Activated T-cell treated with anti-CD3 and anti-CD28 coated beads for 1 hour (primary cell): Measurements from ENCODE around the gene UFC1.

Experiments used
- DNase-seq: peaks from one replicate; pipeline ENCODE4 v3.0.0-alpha.2; 2020; ENCODE audit warnings: low read depth

The UFC1 gene

DNA sequence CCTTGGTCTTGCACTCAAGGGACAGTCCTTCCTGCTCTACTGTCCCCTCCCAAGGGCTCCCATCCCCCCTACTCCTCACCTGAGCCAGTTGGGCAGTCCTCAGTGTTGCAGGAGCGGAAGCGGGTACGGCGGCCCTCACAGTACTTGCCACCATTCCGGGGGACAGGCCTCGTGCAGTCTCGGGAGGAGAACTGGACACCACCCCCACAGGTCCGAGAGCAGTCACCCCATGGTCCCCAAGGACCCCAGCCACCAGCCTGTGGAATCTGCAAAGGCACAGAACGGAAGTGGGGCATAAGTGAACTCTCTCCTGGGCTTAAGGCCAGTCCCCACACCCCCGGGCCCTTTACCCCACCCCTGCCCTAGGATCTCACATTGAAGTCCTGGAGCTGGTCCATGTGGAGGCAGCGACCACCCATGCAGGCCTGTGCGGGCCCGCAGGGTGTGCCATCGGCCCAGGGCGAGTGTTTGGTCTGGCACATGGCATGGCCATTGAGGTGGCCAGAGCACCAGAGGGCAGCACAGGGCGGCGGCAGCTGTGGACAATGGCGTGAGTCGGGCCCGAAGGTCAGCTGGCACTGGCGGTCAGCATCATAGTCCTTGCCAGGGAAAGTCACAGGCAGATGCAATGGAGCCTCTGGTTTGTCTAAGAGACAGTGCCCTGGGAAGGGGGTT lies 39.9 kb downstream of the UFC1 start:
- DNase-seq = no peak

- no peak for DNase-seq
These were observed 41.4 kb downstream of the UFC1 start for GRCh38 chr1:161195171-161195570.

- no peak for DNase-seq
These were observed 42.3 kb downstream of the UFC1 start for GRCh38 chr1:161196111-161196510.

- DNase-seq = no peak
These were observed 43.0 kb downstream of the UFC1 start for GRCh38 chr1:161196521-161197451.

- DNase-seq = no peak
These were observed 43.9 kb downstream of the UFC1 start for GRCh38 chr1:161197560-161198193.

GRCh38 chr1:161198194-161198896 lies 44.6 kb downstream of the UFC1 start:
- DNase-seq = no peak

DNA sequence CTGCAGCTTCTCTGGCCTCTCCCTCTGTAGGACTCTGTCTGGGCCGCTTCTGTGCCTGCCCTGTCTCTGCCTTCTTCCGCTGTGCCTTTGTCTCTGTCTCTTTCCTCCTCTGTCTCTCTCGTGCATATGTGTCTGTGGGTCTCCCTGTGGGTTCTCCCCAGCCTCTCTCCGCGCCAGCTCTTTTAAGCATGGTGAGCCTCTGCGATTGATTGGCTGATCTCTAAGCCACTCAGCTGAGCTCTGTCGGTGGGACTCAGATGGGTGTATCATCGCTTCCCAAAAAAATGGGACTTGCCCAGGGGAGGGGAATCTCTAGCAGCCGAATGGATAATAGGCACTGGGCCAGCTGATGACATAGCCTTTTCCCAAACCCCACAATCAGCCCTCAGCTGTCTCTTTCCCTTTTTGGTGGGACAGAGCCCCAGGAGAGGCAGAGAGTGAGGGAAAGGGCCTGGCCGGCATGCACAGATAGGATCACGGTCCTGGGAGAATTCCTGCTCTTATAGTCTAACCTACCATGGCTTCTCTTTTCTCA lies 45.2 kb downstream of the UFC1 start, which contains the start of gene ADAMTS4:
Gene ADAMTS4, minus strand, starts transcription at position 158 of the 535 bp plus-strand sequence. CDS start 427 bp downstream, outside the sequence.
- no peak for DNase-seq

- no peak for DNase-seq
These were observed 45.8 kb downstream of the UFC1 start for GRCh38 chr1:161199506-161200139.

GRCh38 chr1:161200421-161200991 lies 46.7 kb downstream of the UFC1 start:
- DNase-seq = no peak

GRCh38 chr1:161200992-161201835 lies 47.4 kb downstream of the UFC1 start:
- no peak for DNase-seq

DNA sequence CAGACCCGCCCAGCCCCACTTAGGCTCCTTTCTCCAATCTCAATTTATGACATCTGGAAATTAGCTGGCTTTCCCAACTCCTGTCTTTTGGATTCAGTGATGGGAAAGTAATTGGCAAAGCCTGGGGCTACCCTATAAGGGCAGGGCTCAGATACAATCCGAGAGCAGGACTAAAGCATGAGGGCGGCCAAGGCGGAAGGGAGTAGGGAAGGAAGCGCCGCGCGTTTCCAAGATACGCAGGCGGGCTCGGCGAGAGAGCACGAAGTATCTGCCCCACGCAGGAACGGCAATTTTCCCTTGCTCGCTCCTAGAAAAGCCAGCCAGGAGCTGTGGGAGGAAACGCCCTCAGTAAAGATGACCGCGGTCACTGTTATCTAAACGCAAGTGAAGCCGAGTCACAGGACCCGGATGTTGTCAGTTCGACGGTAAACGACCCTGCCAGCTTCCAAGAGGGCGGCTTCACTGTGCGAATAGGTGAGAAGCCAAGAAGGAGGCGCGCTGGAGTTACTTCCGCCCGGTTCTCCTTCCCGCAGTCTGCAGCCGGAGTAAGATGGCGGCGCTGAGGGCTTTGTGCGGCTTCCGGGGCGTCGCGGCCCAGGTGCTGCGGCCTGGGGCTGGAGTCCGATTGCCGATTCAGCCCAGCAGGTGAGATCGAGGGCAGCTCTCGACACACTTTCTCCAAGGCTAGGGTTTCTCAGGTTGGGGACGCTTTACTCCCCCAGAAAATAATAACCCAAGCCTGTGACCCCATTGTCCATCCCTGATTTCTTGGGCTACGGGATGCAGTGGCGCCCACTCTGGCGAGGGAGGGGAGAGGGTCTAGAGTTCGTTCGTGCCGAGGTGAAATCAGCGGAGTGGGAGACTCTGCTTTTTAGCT lies 48.3 kb downstream of the UFC1 start, which contains the start of gene NDUFS2:
Gene NDUFS2, plus strand, starts transcription at position 532 of the 877 bp plus-strand sequence. Its CDS starts 19 bp downstream, at position 551.
- peak; percentile 88 for DNase-seq

- DNase-seq = no peak
These were observed 52.8 kb downstream of the UFC1 start for GRCh38 chr1:161206411-161207140.

GRCh38 chr1:161207173-161207572 lies 53.4 kb downstream of the UFC1 start:
- no peak for DNase-seq
